OCI-LY3 (cell line): ENCODE measurements around the gene MEPCE.

Source experiments
- H2AFZ ChIP-seq: fragments of 200-600, 300-600 bp; shearing (Covaris generic); 2 replicates; pipeline ENCODE4 v1.6.0; 2014; ENCODE audit warnings: antibody characterized with exemption, low read depth, low read length
- H3K27ac ChIP-seq: fragments of 200-600, 300-600 bp; sonication (generic); 2 replicates; pipeline ENCODE4 v1.5.1; 2014; ENCODE audit warnings: mild to moderate bottlenecking, low read length, moderate library complexity, mixed read lengths
- H3K27me3 ChIP-seq: fragments of 200-600, 300-600 bp; sonication (generic); 2 replicates; pipeline ENCODE4 v1.6.1; 2014; ENCODE audit warnings: low read depth, low read length, mixed read lengths
- H3K36me3 ChIP-seq: fragments of 200-600, 300-600 bp; sonication (generic); replicated peaks from 2 replicates; pipeline ENCODE3; 2014; ENCODE audit warnings: low read depth, low read length, mixed read lengths
- H3K4me1 ChIP-seq: fragments of 300-600, 200-600 bp; sonication (generic); 2 replicates; pipeline ENCODE4 v1.6.1; 2014; ENCODE audit warnings: low read length, mixed read lengths
- H3K4me2 ChIP-seq: fragments of 200-600, 300-600 bp; sonication (generic); 2 replicates; pipeline ENCODE4 v1.6.1; 2014; ENCODE audit warnings: low read length, mixed read lengths
- H3K4me3 ChIP-seq: fragments of 300-600, 200-600 bp; sonication (generic); 2 replicates; pipeline ENCODE4 v1.5.1; 2014; ENCODE audit warnings: antibody characterized with exemption, mild to moderate bottlenecking, low read length, moderate library complexity
- H3K79me2 ChIP-seq: fragments of 300-600, 200-600 bp; shearing (Covaris generic); 2 replicates; pipeline ENCODE4 v1.6.1; 2014; ENCODE audit warnings: mild to moderate bottlenecking, low read length, mixed read lengths
- H3K9ac ChIP-seq: fragments of 300-600, 200-600 bp; shearing (Covaris generic); 2 replicates; pipeline ENCODE4 v1.6.0; 2014; ENCODE audit warnings: mild to moderate bottlenecking, low read length, moderate library complexity
- H3K9me3 ChIP-seq: fragments of 200-600, 300-600 bp; shearing (Covaris generic); 2 replicates; pipeline ENCODE4 v1.6.1; 2014; ENCODE audit warnings: low read length, mixed read lengths; ENCODE audit not compliant: insufficient read depth
- H4K20me1 ChIP-seq: fragments of 200-600, 300-600 bp; sonication (generic); 2 replicates; pipeline ENCODE4 v1.6.1; 2016; ENCODE audit warnings: low read length, mixed read lengths; ENCODE audit not compliant: insufficient read depth
- EZH2phosphoT487 ChIP-seq: fragments of 200-600 bp; shearing (Covaris generic); IDR thresholded peaks from 2 replicates; pipeline ENCODE4 v1.6.1; 2018; ENCODE audit warnings: antibody characterized with exemption, mixed run types, low read depth
- TF ChIP-seq, protein P1 (sequence below): fragments of 200-600, 300-600 bp; sonication (generic); IDR thresholded peaks from 2 replicates; pipeline ENCODE4 v1.5.1; 2014; ENCODE audit warnings: antibody characterized with exemption, low read length, low read depth

The MEPCE gene

GRCh38 chr7:100483090-100483721 lies 53.6 kb downstream of the MEPCE start:
- peak overlapping the region; percentile 57 for H3K9ac ChIP-seq
- H3K4me3 ChIP-seq, result peak overlapping the region; percentile 90
- no peaks in the 10 kb centered on the region for H3K9me3 ChIP-seq
- no peak overlapping the region for H3K27ac ChIP-seq
- peak overlapping the region; percentile 85 for H3K4me2 ChIP-seq
- TF ChIP-seq, protein P1, sequence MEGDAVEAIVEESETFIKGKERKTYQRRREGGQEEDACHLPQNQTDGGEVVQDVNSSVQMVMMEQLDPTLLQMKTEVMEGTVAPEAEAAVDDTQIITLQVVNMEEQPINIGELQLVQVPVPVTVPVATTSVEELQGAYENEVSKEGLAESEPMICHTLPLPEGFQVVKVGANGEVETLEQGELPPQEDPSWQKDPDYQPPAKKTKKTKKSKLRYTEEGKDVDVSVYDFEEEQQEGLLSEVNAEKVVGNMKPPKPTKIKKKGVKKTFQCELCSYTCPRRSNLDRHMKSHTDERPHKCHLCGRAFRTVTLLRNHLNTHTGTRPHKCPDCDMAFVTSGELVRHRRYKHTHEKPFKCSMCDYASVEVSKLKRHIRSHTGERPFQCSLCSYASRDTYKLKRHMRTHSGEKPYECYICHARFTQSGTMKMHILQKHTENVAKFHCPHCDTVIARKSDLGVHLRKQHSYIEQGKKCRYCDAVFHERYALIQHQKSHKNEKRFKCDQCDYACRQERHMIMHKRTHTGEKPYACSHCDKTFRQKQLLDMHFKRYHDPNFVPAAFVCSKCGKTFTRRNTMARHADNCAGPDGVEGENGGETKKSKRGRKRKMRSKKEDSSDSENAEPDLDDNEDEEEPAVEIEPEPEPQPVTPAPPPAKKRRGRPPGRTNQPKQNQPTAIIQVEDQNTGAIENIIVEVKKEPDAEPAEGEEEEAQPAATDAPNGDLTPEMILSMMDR, result peak; percentile 78
- TF ChIP-seq EZH2phosphoT487, result no peak
- peaks cover 8% of the 10 kb centered on the region for H3K79me2 ChIP-seq
- H3K27me3 ChIP-seq, result no peaks in the 10 kb centered on the region; the same call in 1 of the 2 replicates
- no peaks in the 10 kb centered on the region for H3K36me3 ChIP-seq
- H3K4me1 ChIP-seq, result peaks cover 12% of the 10 kb centered on the region
- H4K20me1 ChIP-seq, result no peaks in the 10 kb centered on the region
- H2AFZ ChIP-seq, result peak overlapping the region; percentile 42; the same call in 1 of the 2 replicates
